ENCODE data around the gene UBE4B. TPM values are rescaled to one million over a fixed set of nuclear protein-coding genes. Genes with fewer than 3 reads are reported as not detected.

UBE4B gene
- total RNA-seq, 1 donor from 2014 or later: 80.3 TPM

DNA sequence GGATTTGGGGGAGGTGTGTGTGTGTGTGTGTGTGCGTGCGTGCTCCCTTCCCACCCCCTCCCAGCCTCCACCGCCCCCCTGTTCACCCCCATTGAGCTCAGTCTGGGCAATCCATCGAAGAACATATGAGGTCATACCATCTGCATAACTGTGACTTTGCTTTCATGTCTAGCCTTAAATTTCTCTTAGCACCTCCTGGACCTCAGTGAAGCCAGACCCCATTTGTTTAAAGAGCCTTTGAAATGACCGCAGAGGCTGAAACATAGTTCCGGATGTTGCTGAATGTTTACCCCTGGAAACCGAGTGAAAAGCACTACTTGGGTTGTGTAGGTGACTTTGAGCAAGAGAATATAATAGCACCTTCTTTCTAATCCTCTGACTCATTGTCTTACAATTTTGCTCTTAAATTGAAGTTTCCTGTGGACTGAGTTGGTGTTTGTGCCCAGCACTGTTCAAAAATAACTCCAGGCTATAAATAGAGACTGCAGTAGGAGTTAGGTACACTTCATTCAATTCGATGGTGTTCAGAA, 75.4 kb downstream of the UBE4B start:
- no peak for DNase-seq
- peaks cover 42% of the 10 kb centered on the region for H3K36me3 ChIP-seq
- intact Hi-C loops (cut with micrococcal nuclease): no loop called here
- H3K9me3 ChIP-seq (replicated peaks): no peaks in the 10 kb centered on the region
- peak overlapping the region; percentile 42 for H3K4me3 ChIP-seq
- TF ChIP-seq, protein P1, sequence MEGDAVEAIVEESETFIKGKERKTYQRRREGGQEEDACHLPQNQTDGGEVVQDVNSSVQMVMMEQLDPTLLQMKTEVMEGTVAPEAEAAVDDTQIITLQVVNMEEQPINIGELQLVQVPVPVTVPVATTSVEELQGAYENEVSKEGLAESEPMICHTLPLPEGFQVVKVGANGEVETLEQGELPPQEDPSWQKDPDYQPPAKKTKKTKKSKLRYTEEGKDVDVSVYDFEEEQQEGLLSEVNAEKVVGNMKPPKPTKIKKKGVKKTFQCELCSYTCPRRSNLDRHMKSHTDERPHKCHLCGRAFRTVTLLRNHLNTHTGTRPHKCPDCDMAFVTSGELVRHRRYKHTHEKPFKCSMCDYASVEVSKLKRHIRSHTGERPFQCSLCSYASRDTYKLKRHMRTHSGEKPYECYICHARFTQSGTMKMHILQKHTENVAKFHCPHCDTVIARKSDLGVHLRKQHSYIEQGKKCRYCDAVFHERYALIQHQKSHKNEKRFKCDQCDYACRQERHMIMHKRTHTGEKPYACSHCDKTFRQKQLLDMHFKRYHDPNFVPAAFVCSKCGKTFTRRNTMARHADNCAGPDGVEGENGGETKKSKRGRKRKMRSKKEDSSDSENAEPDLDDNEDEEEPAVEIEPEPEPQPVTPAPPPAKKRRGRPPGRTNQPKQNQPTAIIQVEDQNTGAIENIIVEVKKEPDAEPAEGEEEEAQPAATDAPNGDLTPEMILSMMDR (IDR thresholded peaks at IDR 0.05; ENCODE audit: borderline replicate concordance): no peak
- H3K27me3 ChIP-seq (ENCODE audit: low read depth): no peaks in the 10 kb centered on the region
- peaks cover 45% of the 10 kb centered on the region for H3K4me1 ChIP-seq
- peak overlapping the region; percentile 85 for H3K27ac ChIP-seq (replicated peaks)

DNA sequence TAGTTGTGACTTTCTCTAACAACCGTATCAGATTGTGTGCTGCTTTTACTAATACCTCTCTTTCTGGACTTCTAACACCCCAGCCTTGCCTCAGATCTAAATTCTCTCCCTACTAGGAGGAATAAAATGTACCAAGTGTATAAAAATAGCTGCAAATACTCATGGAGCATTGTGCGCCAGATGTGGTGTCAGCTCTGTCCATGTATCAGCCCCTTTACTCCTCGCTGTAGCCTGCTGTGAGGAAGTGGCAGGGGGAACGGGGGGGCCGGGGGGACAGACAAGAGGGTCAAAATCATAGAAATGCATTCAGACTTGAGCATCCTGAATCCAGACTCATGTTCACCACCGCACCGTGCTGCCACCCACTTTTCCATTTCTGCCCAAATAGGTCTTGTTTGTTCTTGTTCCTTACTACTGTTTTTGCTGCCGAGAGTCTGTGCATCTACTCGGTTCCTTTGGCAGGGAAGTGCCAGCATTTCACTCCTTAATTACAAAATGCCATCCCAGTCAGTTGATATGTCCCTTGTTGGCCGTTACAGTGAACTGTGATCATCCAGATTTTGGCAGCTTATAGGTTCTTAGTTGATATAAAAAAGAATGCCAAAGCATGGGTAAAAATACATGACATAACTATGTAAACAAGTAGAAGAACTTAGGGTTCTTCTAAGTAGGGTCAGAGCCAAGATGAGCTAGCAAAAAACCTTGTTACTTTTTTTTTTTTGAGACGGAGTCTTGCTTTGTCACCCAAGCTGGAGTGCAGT, 76.4 kb downstream of the UBE4B start:
- Histone ChIP-seq H3K9me3 (replicated peaks) (no peaks in the 10 kb centered on the region), H3K27ac (replicated peaks) (peak overlapping the region; percentile 85), H3K36me3 (peaks cover 38% of the 10 kb centered on the region), H3K4me1 (peaks cover 45% of the 10 kb centered on the region), H3K4me3 (peak overlapping the region; percentile 42), H3K27me3 (ENCODE audit: low read depth) (no peaks in the 10 kb centered on the region)
- TF ChIP-seq, protein P1 (IDR thresholded peaks at IDR 0.05; ENCODE audit: borderline replicate concordance): no peak
- intact Hi-C loops (cut with micrococcal nuclease): no loop called here
- DNase-seq: no peak

DNA sequence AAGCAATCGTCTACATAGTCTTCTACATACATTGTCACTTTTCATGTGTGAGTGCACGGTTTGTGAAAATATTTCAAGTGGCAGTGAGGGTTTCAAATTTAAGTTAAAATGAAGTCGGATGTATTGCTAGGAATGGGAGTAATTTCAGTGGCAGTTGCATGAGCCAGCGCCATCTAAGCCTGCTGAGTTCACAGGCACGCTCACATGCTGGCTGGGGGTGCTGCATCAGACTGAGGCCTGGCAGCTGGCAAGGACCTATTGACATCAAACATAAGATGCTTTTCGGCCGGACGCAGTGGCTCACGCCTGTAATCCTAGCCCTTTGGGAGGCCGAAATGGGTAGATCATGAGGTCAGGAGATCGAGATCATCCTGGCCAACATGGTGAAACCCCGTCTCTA, 80.7 kb downstream of the UBE4B start:
- DNase-seq: no peak
- Histone ChIP-seq H3K4me3 (no peak overlapping the region), H3K27ac (replicated peaks) (no peak overlapping the region), H3K4me1 (peaks cover 13% of the 10 kb centered on the region), H3K36me3 (peaks cover 37% of the 10 kb centered on the region), H3K9me3 (replicated peaks) (no peaks in the 10 kb centered on the region), H3K27me3 (ENCODE audit: low read depth) (no peaks in the 10 kb centered on the region)
- intact Hi-C loops (cut with micrococcal nuclease): no loop called here
- TF ChIP-seq, protein P1 (IDR thresholded peaks at IDR 0.05; ENCODE audit: borderline replicate concordance): no peak

DNA sequence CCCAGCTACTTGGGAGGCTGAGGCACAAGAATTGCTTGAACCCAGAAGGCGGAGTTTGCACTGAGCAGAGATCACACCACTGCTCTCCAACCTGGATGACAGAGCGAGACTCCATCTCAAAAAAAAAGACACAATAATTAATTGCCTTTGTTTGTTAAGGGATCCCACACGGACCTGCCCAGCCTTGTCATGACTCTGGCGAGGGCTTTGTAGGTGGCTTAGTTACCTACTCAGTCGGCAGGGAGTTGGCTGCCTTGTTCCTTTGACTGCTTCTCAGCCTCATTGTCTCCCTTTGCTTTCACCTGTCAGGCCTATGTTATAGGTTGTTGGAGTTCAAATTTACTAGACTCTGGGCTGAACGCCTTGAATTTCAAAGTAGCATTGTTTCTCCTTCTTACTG, 82.0 kb downstream of the UBE4B start:
- Histone ChIP-seq H3K27me3 (ENCODE audit: low read depth) (no peaks in the 10 kb centered on the region), H3K36me3 (peaks cover 48% of the 10 kb centered on the region), H3K9me3 (replicated peaks) (no peaks in the 10 kb centered on the region), H3K27ac (replicated peaks) (no peak overlapping the region), H3K4me1 (peaks cover under 1% of the 10 kb centered on the region), H3K4me3 (no peak overlapping the region)
- TF ChIP-seq, protein P1 (IDR thresholded peaks at IDR 0.05; ENCODE audit: borderline replicate concordance): no peak
- no peak for DNase-seq
- intact Hi-C loops (cut with micrococcal nuclease): no loop called here

DNA sequence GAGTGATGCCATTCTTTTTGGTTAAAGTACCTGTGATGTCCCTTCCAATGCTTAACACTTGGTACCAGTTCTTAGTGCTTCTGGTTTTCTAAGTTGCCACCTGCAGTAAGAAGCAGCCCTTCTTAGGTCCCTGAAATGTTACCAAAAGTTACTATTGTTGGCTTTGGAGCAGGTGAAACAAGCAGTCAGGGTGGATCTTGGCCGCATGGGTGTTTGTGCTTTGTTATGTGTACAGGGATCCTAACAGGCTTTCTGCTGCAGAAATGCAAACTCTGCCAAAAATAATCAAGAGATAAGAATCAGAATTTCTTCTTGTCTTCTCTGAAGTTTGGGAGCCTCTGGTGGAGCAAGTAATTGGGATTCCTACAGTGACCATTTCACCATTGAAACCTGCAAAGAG, 84.4 kb downstream of the UBE4B start:
- no peak overlapping the region for H3K4me3 ChIP-seq
- no peak for DNase-seq
- TF ChIP-seq, protein P1 (IDR thresholded peaks at IDR 0.05; ENCODE audit: borderline replicate concordance): no peak
- H3K27me3 ChIP-seq (ENCODE audit: low read depth): no peaks in the 10 kb centered on the region
- H3K4me1 ChIP-seq: no peaks in the 10 kb centered on the region
- intact Hi-C loops (cut with micrococcal nuclease): no loop called here
- H3K9me3 ChIP-seq (replicated peaks): no peaks in the 10 kb centered on the region
- peaks cover 71% of the 10 kb centered on the region for H3K36me3 ChIP-seq
- H3K27ac ChIP-seq (replicated peaks): no peak overlapping the region
